GM18907 (cell line): ENCODE results near the gene ENDOD1.
"Not testable (repeated sequence)": the region's sequence is repeated elsewhere in the genome, so short reads cannot be mapped to it uniquely, and the experiment has no call there.

ENCODE experiments used
- ATAC-seq: cut with Tn5 transposase; IDR thresholded peaks from one replicate; pipeline ENCODE4 v1.9.1; 2021; ENCODE audit warnings: mild to moderate bottlenecking, moderate library complexity; ENCODE audit not compliant: unreplicated experiment

ENDOD1 gene

GRCh38 chr11:95102733-95103132 is 13.1 kb downstream of the ENDOD1 start:
- no peak for ATAC-seq

- ATAC-seq, result no peak
These were observed 14.1 kb downstream of the ENDOD1 start for GRCh38 chr11:95103701-95104100.

- no peak for ATAC-seq
These were observed 14.6 kb downstream of the ENDOD1 start for GRCh38 chr11:95104121-95104830.

DNA sequence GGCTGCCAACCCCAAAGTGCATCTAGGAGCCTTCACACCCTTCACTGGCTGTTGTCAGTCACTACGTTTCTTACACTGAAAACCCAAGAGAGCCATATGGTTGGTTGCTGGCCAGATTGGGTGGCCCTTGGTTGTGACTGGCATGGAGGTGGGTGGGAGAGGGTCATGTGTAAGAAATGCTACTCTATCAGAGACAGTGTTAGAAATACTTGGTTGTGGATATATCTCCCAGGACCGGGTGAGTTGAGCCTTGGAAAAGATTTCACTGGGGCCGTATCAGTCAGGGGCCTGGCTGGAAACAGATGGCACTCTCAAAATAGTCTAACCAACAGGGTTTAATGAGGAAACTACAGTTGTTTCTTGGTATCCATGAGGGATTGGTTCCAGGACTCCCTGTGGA is 15.2 kb downstream of the ENDOD1 start:
- no peak for ATAC-seq

- no peak for ATAC-seq
These were observed 18.5 kb downstream of the ENDOD1 start for GRCh38 chr11:95108159-95108611.

DNA sequence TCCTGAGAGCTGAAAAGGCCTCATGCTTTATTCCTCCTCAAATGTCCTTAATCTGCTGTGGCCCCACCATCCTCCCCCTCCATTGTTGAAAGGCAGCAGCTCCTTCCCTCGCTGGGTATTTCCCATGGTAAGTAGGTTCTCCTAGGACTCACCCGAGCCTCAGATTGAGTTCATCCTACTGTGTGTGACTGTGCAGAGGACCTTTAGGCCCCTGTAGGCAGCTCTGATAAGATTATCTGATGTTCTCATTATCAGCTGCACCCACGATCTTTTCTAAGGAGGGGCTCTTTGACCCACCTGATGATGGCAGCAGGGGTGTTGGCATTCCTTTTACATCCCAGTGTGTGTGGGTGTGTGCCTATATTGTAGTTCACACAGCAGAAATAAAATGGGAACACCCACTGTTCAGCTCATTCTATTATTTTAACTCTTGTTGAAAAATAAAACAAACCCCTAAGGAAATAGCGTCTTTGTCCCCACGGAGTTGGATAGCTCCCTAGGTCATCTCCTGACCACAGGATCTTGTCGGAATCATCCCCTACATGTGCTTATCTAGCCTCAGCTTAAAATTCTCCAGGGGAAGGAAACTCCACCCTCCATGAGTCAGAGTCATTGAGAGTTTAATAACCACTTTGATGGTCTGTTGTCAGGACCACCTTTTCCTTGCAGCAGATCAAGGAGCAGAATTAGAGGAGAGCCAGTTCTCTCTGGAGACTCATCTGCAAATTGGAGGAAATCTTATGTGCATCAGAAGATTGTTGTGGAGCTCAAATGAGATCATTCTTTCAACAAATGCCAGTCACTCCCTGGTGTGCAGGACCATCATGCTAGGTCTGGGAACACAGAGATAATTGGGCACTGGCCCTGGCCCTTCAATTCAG is 19.3 kb downstream of the ENDOD1 start:
- no peak for ATAC-seq

DNA sequence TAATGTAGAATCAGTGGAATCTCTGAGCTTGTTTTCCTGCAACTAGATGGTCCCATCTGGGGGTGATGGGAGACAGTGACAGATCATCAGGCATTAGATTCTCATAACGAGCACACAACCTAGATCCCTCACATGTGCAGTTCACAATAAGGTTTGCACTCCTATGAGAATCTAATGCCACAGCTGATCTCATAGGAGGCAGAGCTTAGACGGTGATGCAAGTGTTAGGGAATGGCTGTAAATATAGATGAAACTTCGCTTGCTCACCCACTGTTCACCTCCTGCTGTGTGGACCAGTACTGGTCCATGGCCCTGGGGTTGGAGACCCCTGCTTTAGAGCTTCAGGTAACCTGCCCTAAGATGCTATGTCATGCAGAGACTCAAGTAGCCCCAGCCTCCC is 21.8 kb downstream of the ENDOD1 start:
- not testable (repeated sequence) for ATAC-seq

DNA sequence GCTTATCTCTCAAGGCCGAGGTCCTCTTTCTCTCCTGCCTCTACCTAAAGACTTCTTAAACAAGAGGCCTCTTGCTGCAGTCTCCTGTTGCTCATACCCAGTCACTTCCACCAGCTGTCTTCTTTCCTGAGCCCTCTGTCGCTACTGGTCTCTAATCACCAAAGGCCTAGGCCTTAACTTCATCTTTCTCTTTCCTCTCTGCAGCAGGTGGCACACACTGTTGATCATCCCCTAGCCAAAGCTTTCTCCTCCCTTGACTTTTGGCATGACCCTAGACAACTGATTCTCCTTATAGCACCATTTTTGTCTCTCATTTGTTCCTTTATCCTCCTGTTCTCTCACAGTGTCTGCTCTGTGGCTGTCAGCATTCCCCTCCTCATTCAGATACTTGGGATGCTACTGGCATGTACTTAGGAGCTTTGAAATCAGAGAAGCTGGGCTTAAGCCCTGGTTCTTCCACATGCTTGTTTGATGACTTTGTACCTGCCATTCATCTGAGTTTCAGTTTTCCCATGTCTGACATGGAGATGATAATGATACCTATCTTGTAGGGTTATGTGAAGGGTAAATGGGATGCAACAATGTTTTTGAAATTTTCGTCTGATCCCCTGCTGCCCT is 22.4 kb downstream of the ENDOD1 start:
- ATAC-seq, result no peak

GRCh38 chr11:95115597-95115996 is 26.0 kb downstream of the ENDOD1 start:
- ATAC-seq, result no peak

GRCh38 chr11:95119361-95120060 is 29.9 kb downstream of the ENDOD1 start:
- ATAC-seq, result no peak

- ATAC-seq, result no peak
These were observed 32.1 kb downstream of the ENDOD1 start for GRCh38 chr11:95121698-95122097.

DNA sequence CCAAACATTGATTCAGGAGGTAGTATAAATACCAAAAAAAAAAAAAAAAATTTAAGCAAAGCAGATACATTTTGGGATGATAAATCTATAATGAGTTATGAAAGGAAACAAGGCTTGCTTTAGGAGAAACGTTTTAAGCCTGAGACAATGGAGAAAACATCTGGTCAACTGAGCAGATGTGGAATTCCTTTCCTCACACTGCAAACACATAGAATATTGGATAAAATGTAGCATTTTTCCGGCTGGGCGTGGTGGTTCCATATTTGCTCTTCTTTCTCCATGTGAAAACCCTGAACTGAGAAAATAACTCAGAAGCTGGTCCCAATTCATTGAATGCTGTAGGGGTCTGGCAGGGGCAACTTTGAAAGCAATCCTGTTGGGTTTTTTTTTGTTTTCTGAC is 33.9 kb downstream of the ENDOD1 start:
- no peak for ATAC-seq

- ATAC-seq, result no peak
These were observed 39.0 kb downstream of the ENDOD1 start for GRCh38 chr11:95128602-95129001.

DNA sequence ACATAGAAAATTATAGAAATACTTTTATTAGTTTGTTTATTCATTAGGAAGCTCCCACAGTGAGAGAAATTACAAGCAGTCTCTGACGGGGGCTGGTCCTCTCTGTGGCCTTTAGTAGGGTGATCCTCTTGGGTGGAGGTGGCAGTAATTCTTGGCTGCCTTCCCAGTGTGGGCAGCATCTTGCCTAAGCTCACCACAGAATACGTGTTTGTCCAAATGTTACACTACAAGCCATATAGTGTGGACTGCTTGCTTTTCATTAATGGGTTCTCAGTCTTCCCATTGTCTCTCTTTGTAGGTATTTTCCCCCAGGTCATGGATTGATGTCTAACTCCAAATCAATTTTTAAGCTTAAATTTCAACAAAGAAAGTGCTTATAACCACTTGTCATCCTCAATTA is 43.3 kb downstream of the ENDOD1 start:
- no peak for ATAC-seq

DNA sequence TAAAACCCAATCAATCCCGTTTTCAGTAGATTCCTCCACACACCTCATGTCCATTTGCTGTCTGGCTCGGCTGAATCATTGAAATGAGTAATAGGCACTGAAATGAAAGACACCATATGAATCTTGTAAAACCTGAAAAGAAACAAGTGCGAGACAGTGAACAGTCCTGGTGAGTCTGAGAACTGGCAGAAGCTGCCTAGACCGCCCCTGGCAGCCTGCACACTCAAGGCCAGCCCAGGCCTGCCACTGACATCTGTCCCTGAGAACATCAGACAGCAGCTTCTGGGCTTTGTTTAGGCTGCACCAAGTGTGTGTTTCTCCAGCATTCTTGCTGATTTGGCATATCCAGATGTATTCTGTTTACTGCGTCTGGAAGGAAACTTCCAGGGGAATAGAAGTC is 44.8 kb downstream of the ENDOD1 start:
- ATAC-seq, result no peak

DNA sequence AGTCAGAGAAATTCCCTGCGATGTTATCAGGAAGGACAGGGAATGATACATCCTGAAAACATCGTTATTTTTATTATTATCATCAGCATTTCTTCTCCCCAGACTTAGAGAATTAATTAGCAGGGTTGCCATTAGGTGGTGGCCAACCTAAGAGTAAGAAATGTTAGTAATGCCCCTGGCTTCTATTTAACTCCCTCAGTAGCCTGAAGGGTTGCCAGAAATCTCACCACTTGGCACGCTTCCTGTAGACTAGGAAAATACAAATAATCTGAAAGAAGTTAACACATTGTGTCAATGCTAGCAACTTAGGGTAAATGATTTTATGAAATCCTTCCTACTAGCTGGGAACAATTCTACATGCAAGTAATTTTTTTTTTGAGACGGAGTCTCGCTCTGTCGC is 45.5 kb downstream of the ENDOD1 start:
- ATAC-seq, result no peak

DNA sequence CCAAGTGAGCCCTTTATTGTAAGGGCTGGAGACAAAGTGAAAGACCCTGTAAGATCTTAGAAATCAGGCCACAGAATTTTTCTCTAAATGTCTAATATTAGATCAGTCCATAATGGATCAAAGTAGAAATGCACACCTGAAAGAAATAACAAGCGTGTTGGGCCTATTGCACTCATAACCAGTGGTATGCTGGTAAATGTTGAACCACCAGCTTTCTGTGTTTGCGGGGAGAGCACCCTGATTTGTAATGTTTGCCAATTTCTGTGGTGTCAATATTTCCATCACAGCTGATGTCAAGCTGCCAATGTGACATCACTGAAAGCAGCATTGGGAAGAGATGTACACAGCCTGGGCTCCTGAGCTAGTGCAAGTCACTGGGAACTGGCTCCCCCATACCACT is 46.2 kb downstream of the ENDOD1 start:
- ATAC-seq, result no peak

DNA sequence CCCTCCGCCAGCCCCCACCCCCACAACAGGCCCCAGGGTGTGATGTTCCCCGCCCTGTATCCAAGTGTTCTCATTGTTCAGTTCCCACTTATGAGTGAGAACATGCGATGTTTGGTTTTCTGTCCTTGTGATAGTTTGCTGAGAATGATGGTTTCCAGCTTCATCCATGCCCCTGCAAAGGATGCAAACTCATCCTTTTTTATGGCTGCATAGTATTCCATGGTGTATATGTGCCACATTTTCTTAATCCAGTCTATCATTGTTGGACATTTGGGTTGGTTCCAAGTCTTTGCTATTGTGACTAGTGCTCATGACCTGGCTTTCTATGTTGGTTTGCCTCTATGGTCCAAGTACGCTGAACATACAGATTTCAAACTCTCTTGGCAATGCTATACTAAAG is 47.1 kb downstream of the ENDOD1 start:
- ATAC-seq, result not testable (repeated sequence)

- no peak for ATAC-seq
These were observed 47.7 kb downstream of the ENDOD1 start for GRCh38 chr11:95137299-95137698.

DNA sequence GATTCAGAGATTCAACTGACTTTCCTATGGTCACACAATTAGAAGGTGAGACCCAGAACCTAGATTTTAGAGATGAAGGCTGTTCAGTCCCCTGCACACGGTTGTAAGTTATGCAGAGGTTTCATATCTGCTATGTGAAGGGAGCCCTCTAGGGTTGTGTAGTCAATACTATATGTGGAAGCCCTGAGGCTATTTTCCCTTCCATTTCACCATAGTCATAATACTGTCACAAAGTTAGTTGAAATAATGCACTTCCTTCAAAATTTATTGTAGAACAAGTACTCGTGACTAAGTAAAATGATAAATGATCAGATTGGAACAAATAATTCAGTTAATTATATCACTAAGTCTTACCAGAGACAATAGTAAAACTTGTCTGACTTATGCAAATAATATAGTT is 48.8 kb downstream of the ENDOD1 start:
- peak; percentile 86 for ATAC-seq

DNA sequence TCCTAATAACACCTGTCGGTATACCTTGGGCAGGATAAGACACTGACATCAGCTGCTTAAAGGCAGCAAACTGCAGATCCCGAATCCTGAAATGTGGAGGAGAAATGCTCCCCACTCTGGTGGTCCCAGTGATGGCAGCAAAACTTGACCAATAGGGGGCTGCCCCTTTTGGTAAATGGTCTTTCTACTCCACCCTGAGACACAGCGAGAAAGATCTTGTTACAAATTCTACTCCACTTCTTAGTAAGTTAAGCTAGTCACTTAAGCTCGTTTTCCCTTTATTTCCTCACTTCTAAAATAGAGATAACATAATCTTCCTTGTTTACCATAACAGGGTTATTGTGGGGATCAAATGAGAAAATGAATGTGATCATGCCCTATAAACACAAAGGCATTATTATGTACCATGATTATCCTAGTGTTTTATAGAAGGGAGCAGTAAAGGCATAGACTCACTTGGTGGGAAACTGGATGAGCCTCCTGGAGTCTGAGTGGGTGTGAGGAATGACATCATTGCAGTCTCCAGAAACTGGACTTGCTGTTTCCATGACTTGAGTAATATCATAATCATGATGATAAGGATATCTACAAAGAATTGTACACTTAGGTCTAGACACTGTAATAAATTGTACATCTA is 50.9 kb downstream of the ENDOD1 start:
- ATAC-seq, result no peak
